Hematopoietic multipotent progenitor cell treated with erythropoietin and hydrocortisone succinate and interleukin-3 and kit ligand, for 6 days (in vitro differentiated cells): ENCODE measurements around the gene EEIG1.
A peak's percentile ranks its signal among the peaks of the same experiment; 100 is the strongest.

Experiments
- DNase-seq: peaks from one replicate; pipeline ENCODE4 v3.0.0-alpha.2; 2015

Gene EEIG1

GRCh38 chr9:127937388-127938297 lies 43.1 kb downstream of the EEIG1 start, which contains the start of gene DPM2:
Gene DPM2 (minus strand): TSS chr9:127937854. CDS start chr9:127937820, 34 bp downstream.
- peak; percentile 96 for DNase-seq

GRCh38 chr9:127937056-127937387 lies 43.8 kb downstream of the EEIG1 start:
- DNase-seq, result peak; percentile 58

- no peak for DNase-seq
These were observed 44.4 kb downstream of the EEIG1 start for GRCh38 chr9:127936347-127936852.

- DNase-seq, result peak; percentile 90
These were observed 45.0 kb downstream of the EEIG1 start for GRCh38 chr9:127935765-127936221.

GRCh38 chr9:127934986-127935385 lies 45.8 kb downstream of the EEIG1 start:
- no peak for DNase-seq

- no peak for DNase-seq
These were observed 46.5 kb downstream of the EEIG1 start for GRCh38 chr9:127934248-127934647.

GRCh38 chr9:127931092-127931881 lies 49.5 kb downstream of the EEIG1 start:
- peak; percentile 55 for DNase-seq
